H9 (cell line): Measurements from ENCODE around the gene KIFC3. TPM values are rescaled to one million over a fixed set of nuclear protein-coding genes. Genes with fewer than 3 reads are reported as not detected.

Source experiments
- DNase-seq: peaks from one replicate; pipeline ENCODE4 v3.0.0-alpha.2; 2017
- H2AFZ ChIP-seq: one replicate; pipeline ENCODE4 v1.6.1; 2013; ENCODE audit warnings: mild to moderate bottlenecking, low read length, control low read depth, moderate library complexity
- H2AK5ac ChIP-seq: 2 replicates; pipeline ENCODE4 v1.6.1; 2013; ENCODE audit warnings: low read length, control low read depth, mixed read lengths; ENCODE audit not compliant: insufficient read length
- H2BK120ac ChIP-seq: one replicate; pipeline ENCODE4 v1.6.1; 2013; ENCODE audit warnings: low read depth, mild to moderate bottlenecking, low read length, control low read depth, inconsistent platforms; ENCODE audit not compliant: poor library complexity, severe bottlenecking
- H2BK12ac ChIP-seq: 2 replicates; pipeline ENCODE4 v1.6.1; 2013; ENCODE audit warnings: low read length, control low read depth, mixed read lengths, low read depth; ENCODE audit not compliant: insufficient read length
- H2BK15ac ChIP-seq: 2 replicates; pipeline ENCODE4 v1.6.1; 2013; ENCODE audit warnings: low read depth, low read length, control low read depth
- H2BK20ac ChIP-seq: one replicate; pipeline ENCODE4 v1.6.1; 2013; ENCODE audit warnings: low read depth, mild to moderate bottlenecking, low read length, control low read depth, inconsistent platforms; ENCODE audit not compliant: poor library complexity, severe bottlenecking
- H2BK5ac ChIP-seq: 2 replicates; pipeline ENCODE4 v1.6.1; 2013; ENCODE audit warnings: low read length, control low read depth, mixed read lengths; ENCODE audit not compliant: insufficient read length
- H3K14ac ChIP-seq: 2 replicates; pipeline ENCODE4 v1.6.1; 2013; ENCODE audit warnings: low read length, control low read depth; ENCODE audit not compliant: insufficient read depth
- H3K18ac ChIP-seq: 2 replicates; pipeline ENCODE4 v1.6.1; 2013; ENCODE audit warnings: low read depth, mild to moderate bottlenecking, mixed read lengths, low read length, control low read depth; ENCODE audit not compliant: insufficient read length
- H3K23ac ChIP-seq: 2 replicates; pipeline ENCODE4 v1.6.1; 2013; ENCODE audit warnings: low read length, control low read depth, mixed read lengths, low read depth; ENCODE audit not compliant: insufficient read length
- H3K23me2 ChIP-seq: 2 replicates; pipeline ENCODE4 v1.6.1; 2013; ENCODE audit warnings: low read depth, mild to moderate bottlenecking, mixed read lengths, low read length, control low read depth; ENCODE audit not compliant: insufficient read length, poor library complexity, severe bottlenecking
- H3K27ac ChIP-seq: 2 replicates; pipeline ENCODE4 v1.5.1; 2013; ENCODE audit warnings: low read length, control low read depth, mixed read lengths, low read depth; ENCODE audit not compliant: insufficient read length
- H3K27me3 ChIP-seq: 2 replicates; pipeline ENCODE4 v1.6.1; 2013; ENCODE audit warnings: low read length, control low read depth, inconsistent platforms; ENCODE audit not compliant: insufficient read depth
- H3K4ac ChIP-seq: 2 replicates; pipeline ENCODE4 v1.6.1; 2013; ENCODE audit warnings: low read depth, mild to moderate bottlenecking, control low read depth, inconsistent platforms, low read length, moderate library complexity
- H3K4me1 ChIP-seq: 2 replicates; pipeline ENCODE4 v1.6.1; 2013; ENCODE audit warnings: low read length, control low read depth, inconsistent platforms; ENCODE audit not compliant: insufficient read depth
- H3K4me2 ChIP-seq: 2 replicates; pipeline ENCODE4 v1.6.1; 2013; ENCODE audit warnings: low read length, control low read depth, mixed read lengths; ENCODE audit not compliant: insufficient read length, insufficient read depth
- H3K56ac ChIP-seq: 2 replicates; pipeline ENCODE4 v1.6.1; 2013; ENCODE audit warnings: low read depth, mild to moderate bottlenecking, mixed read lengths, low read length, control low read depth; ENCODE audit not compliant: insufficient read length
- H3K79me1 ChIP-seq: 2 replicates; pipeline ENCODE4 v1.6.1; 2013; ENCODE audit warnings: low read depth, mild to moderate bottlenecking, moderate library complexity, low read length, control low read depth, inconsistent platforms; ENCODE audit not compliant: insufficient read depth, poor library complexity, severe bottlenecking
- H3K79me2 ChIP-seq: 2 replicates; pipeline ENCODE4 v1.6.1; 2013; ENCODE audit warnings: low read length, control low read depth, inconsistent platforms; ENCODE audit not compliant: insufficient read depth
- H3K9ac ChIP-seq: 2 replicates; pipeline ENCODE4 v1.6.1; 2013; ENCODE audit warnings: low read length, control low read depth, mixed read lengths; ENCODE audit not compliant: insufficient read length; ENCODE audit errors: extremely low read depth
- H3K9me3 ChIP-seq: one replicate; pipeline ENCODE4 v1.6.1; 2013; ENCODE audit warnings: low read depth, low read length, inconsistent platforms; ENCODE audit not compliant: control insufficient read depth
- H3T11ph ChIP-seq: one replicate; pipeline ENCODE4 v1.6.1; 2013; ENCODE audit warnings: mild to moderate bottlenecking, low read length, control low read depth, inconsistent platforms
- H4K20me1 ChIP-seq: one replicate; pipeline ENCODE4 v1.6.1; 2013; ENCODE audit not compliant: control insufficient read depth, insufficient read length, insufficient read depth
- H4K5ac ChIP-seq: 2 replicates; pipeline ENCODE4 v1.6.1; 2013; ENCODE audit warnings: low read depth, mild to moderate bottlenecking, mixed read lengths, low read length, control low read depth; ENCODE audit not compliant: insufficient read length
- H4K8ac ChIP-seq: replicated peaks from 2 replicates; pipeline ENCODE4 v1.6.1; 2013; ENCODE audit warnings: low read length, control low read depth, mixed read lengths, low read depth; ENCODE audit not compliant: insufficient read length
- H4K91ac ChIP-seq: 2 replicates; pipeline ENCODE4 v1.6.1; 2013; ENCODE audit warnings: low read depth, mild to moderate bottlenecking, moderate library complexity, mixed read lengths, low read length, control low read depth; ENCODE audit not compliant: insufficient read length
- H3K27ac Mint-ChIP-seq, 3 experiments: 2 replicates in 2 of 3; 3 replicates in 1 of 3; pipeline ENCODE4 v1.8.0; 2020 to 2021; ENCODE audit warnings: mixed read lengths in 3 of 3, mild to moderate bottlenecking in 1 of 3, moderate library complexity in 1 of 3
- H3K27me3 Mint-ChIP-seq: 2 replicates; pipeline ENCODE4 v1.8.0; 2021; ENCODE audit warnings: low read depth, mild to moderate bottlenecking, moderate library complexity, mixed read lengths
- H3K36me3 Mint-ChIP-seq, 3 experiments: 2 replicates in 2 of 3; 3 replicates in 1 of 3; pipeline ENCODE4 v1.8.0; 2020 to 2021; ENCODE audit warnings: low read depth in 3 of 3, mixed read lengths in 3 of 3; ENCODE audit not compliant: insufficient read depth in 1 of 3
- H3K4me1 Mint-ChIP-seq, 2 experiments: 2 replicates each; pipeline ENCODE4 v1.8.0; 2020; ENCODE audit warnings: mixed read lengths in 2 of 2
- H3K4me3 Mint-ChIP-seq, 2 experiments: 2 replicates in 1 of 2; 3 replicates in 1 of 2; pipeline ENCODE4 v1.8.0; 2020 to 2021; ENCODE audit warnings: mild to moderate bottlenecking in 2 of 2, mixed read lengths in 2 of 2, moderate library complexity in 1 of 2
- H3K9me3 Mint-ChIP-seq, 2 experiments: 2 replicates in 1 of 2; 3 replicates in 1 of 2; pipeline ENCODE4 v1.8.0; 2020; ENCODE audit warnings: mild to moderate bottlenecking in 2 of 2, mixed read lengths in 2 of 2, moderate library complexity in 1 of 2
- CTCF ChIP-seq: fragments of 200-600 bp; sonication (generic); conservative IDR thresholded peaks from 3 replicates; pipeline ENCODE4 v1.8.0; 2021; ENCODE audit warnings: antibody characterized with exemption, mild to moderate bottlenecking
- WGBS: extraction: QIAGEN DNeasy Blood & Tissue Kit; methylation state at CpG from one replicate; pipeline ENCODE4 v1.1.7; 2013; ENCODE audit warnings: missing lambda C conversion rate, low lambda C conversion rate, mixed read lengths; ENCODE audit not compliant: insufficient read length; ENCODE audit errors: extremely low coverage; 5-methylcytosine and 5-hydroxymethylcytosine counted together
- total RNA-seq: library from RNA; stranded (reverse); gene quantifications from 2 replicates; pipeline ENCODE4 v1.2.1, GENCODE V29; 2021

Gene KIFC3
- total RNA-seq, 1 experiment from 2014 or later = 5.0 TPM

- H3K27me3 Mint-ChIP-seq = no peaks in the 10 kb centered on the region; the same call in 1 of the 2 replicates
- Histone ChIP-seq H4K8ac (no peak overlapping the region), H3K4ac (no peak overlapping the region), H2BK12ac (no peak overlapping the region), H2AK5ac (no peak overlapping the region), H2BK5ac (no peak overlapping the region), H4K91ac (no peak overlapping the region), H3K27ac (no peak overlapping the region), H2BK15ac (no peak overlapping the region; the same call in 1 of the 2 replicates), H4K5ac (no peak overlapping the region), H3T11ph (no peak overlapping the region), H2BK20ac (no peak overlapping the region), H2BK120ac (no peak overlapping the region), H2AFZ (no peak overlapping the region), H3K23me2 (no peaks in the 10 kb centered on the region), H3K79me2 (no peaks in the 10 kb centered on the region), H3K23ac (no peak overlapping the region), H3K9ac (no peak overlapping the region), H3K56ac (no peak overlapping the region), H3K4me1 (peaks cover 4% of the 10 kb centered on the region; the same call in 1 of the 2 replicates), H4K20me1 (peaks cover 3% of the 10 kb centered on the region), H3K18ac (peak overlapping the region; percentile 27), H3K4me2 (no peak overlapping the region), H3K14ac (no peak overlapping the region), H3K27me3 (no peaks in the 10 kb centered on the region), H3K9me3 (no peaks in the 10 kb centered on the region), H3K79me1 (no peaks in the 10 kb centered on the region)
- no CpG with 5 or more reads among the region's 6 CpGs for WGBS
- peaks cover 6 to 28% of the 10 kb centered on the region in 2 experiments for H3K4me1 Mint-ChIP-seq
- no peak overlapping the region for H3K27ac Mint-ChIP-seq
- H3K36me3 Mint-ChIP-seq = peaks cover 4 to 5% (median 5%) of the 10 kb centered on the region in 3 experiments; a peak in 3 of 7 replicates
- peak; percentile 97 for DNase-seq
- no peak for TF ChIP-seq CTCF
- H3K4me3 Mint-ChIP-seq = no peak overlapping the region
- H3K9me3 Mint-ChIP-seq = no peaks in the 10 kb centered on the region
These were observed 37.7 kb downstream of the KIFC3 start for GRCh38 chr16:57764341-57765159.
